Lung (tissue), 12 donors: ENCODE data around the gene TFCP2. TPM values are rescaled to one million over a fixed set of nuclear protein-coding genes. Genes with fewer than 3 reads are reported as not detected.

Experiments
- ATAC-seq: fragments of 200-7000 bp; cut with Tn5 transposase; one replicate; pipeline ENCODE4 v1.9.1; 2020; ENCODE audit warnings: moderate number of reproducible peaks; ENCODE audit not compliant: insufficient read depth, low FRiP score
- DNase-seq, 3 donors: peaks; one replicate each; pipeline ENCODE4 v3.0.0-alpha.2; 2013 to 2017
- H3K27ac ChIP-seq, 2 donors: one replicate each; pipeline ENCODE4 v1.5.1; 2013; ENCODE audit warnings: mild to moderate bottlenecking in 2 of 2, moderate library complexity in 2 of 2, control low read depth in 1 of 2, inconsistent platforms in 1 of 2, low read depth in 1 of 2, low read length in 1 of 2
- H3K27me3 ChIP-seq, 3 donors: one replicate each; pipeline ENCODE4 v1.5.1; 2013; ENCODE audit warnings: low read length in 2 of 3; ENCODE audit not compliant: control insufficient read depth in 3 of 3, insufficient read depth in 3 of 3
- H3K36me3 ChIP-seq, 4 donors: one replicate each; pipeline ENCODE4 v1.5.1; 2013; ENCODE audit warnings: low read length in 4 of 4, mild to moderate bottlenecking in 1 of 4, moderate library complexity in 1 of 4; ENCODE audit not compliant: control insufficient read depth in 4 of 4, insufficient read depth in 4 of 4
- H3K4me1 ChIP-seq, 5 donors: one replicate each; pipeline ENCODE4 v1.5.1; 2013; ENCODE audit warnings: low read length in 5 of 5, mild to moderate bottlenecking in 2 of 5, moderate library complexity in 1 of 5; ENCODE audit not compliant: control insufficient read depth in 5 of 5, insufficient read depth in 5 of 5
- H3K4me3 ChIP-seq: one replicate; pipeline ENCODE4 v1.5.1; 2013; ENCODE audit warnings: mild to moderate bottlenecking, control low read depth, moderate library complexity
- H3K9ac ChIP-seq, 2 donors: one replicate each; pipeline ENCODE4 v1.5.1; 2013; ENCODE audit warnings: low read length in 2 of 2, control low read depth in 1 of 2; ENCODE audit not compliant: insufficient read depth in 1 of 2
- H3K9me3 ChIP-seq, 4 donors: one replicate each; pipeline ENCODE4 v1.5.1; 2013; ENCODE audit warnings: low read length in 3 of 4, mild to moderate bottlenecking in 1 of 4, moderate library complexity in 1 of 4; ENCODE audit not compliant: control insufficient read depth in 4 of 4, insufficient read depth in 3 of 4
- CTCF ChIP-seq: IDR thresholded peaks from 2 replicates; pipeline ENCODE4 v1.5.1; 2012; ENCODE audit warnings: mild to moderate bottlenecking; ENCODE audit errors: control extremely low read depth, extremely low read depth
- WGBS, 2 donors: extraction: QIAGEN DNeasy Blood & Tissue Kit; methylation state at CpG; one replicate each; pipeline ENCODE4 v1.1.7; 2013; 5-methylcytosine and 5-hydroxymethylcytosine counted together
- polyA plus RNA-seq, 2 donors: library from polyadenylated mRNA; stranded (reverse); fragments of 200-250 nt; gene quantifications; one replicate each; pipeline ENCODE4 v1.2.1, GENCODE V29; 2013
- total RNA-seq, 2 donors: library from RNA; depleted of rRNA in 1 of 2; stranded (reverse); fragments of >200 nt in 1 of 2; gene quantifications; one replicate each; pipeline ENCODE4 v1.2.1, GENCODE V29; 2014 to 2021
- donor health status: control.
- donor health status: control.
- donor health status: Bipolar disorder and iron deficiency.
- donor health status: healthy.
- donor health status: DM: yes; HTN: yes; CAD: no.

TFCP2 gene
- total and polyA plus RNA-seq, 4 donors, result 9.6 to 27.5 (median 19.0) TPM

DNA sequence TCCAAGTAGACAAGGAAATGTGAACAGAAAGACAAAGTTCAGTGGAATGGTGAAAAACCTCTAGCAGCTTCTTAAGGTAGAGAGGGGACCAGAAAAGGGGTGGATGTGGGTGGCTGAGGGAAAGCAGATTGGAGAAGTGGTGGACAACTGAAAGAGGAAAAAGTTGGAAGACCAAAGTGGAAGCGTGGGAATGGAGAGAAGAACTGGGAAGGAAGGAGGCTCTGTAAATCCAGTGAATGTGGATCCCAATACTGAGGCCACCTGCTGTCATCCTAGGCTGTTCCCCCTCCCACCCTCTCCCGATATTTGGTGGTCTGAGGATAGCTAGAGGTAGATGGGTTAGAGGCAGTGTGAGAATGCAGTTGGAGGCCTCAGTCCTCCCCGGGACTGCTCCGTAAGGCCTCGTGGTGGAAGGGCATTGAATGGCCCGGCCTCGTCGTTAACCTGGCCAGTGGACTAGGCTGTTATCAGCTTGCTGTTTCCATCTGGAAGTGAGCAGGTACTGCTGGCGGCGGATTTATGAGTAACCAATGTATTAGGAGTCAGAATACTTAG is 45.7 kb upstream of the TFCP2 start:
- peak overlapping the region; percentile 43 for H3K4me3 ChIP-seq
- peaks cover 3 to 25% (median 4%) of the 10 kb centered on the region in 5 donors for H3K4me1 ChIP-seq
- TF ChIP-seq CTCF, result no peak
- H3K27ac ChIP-seq, result peak overlapping the region; percentile 83 to 98
- no peaks in the 10 kb centered on the region for H3K27me3 ChIP-seq
- DNase-seq (peak in 2 of 3 donors; percentile 10 to 17), ATAC-seq (no peak)
- no peaks in the 10 kb centered on the region for H3K9me3 ChIP-seq
- H3K36me3 ChIP-seq, result peaks cover 0 to 3% (median 0%) of the 10 kb centered on the region in 4 donors
- H3K9ac ChIP-seq, result peak overlapping the region; percentile 66 to 83
- WGBS, 2 donors, result 49 to 60% methylated on average over 10 of the region's 10 CpGs

DNA sequence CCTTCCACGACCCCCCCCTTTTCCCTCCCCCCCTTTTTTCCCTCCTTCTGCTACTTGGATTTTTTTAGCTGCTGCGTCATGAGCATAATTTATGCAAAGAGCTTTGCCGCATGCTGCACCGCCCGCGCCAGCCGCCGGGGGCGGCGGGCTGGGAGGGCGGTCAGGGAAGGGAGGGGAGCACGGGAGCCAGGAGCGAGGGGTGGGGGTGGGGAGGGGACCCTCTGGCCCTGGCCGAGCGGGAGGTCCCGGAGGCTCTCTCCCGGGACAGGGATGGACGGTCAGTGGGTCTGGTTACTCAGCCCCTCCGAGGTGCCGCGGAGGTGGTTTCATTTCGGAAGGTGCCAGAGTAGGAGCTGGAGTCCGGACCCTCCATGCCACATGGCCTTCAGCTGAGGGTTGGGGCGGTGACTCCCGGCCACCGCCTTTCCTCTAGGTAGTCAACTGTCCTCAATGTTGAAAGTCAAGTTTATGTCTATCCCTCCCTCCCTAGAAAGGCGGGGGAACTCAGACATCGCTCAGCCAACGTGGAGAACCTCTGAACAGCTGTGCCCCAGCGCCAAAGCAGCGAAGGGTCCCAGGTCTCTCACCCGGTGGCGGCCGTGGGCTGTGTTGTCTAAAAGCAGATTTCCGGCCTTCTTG is 45.2 kb upstream of the TFCP2 start, which contains the start of gene POU6F1:
Gene POU6F1, minus strand, starts transcription at position 95 of the 639 bp plus-strand sequence. CDS start 11,226 bp downstream, outside the sequence.
- H3K27ac ChIP-seq, result peak within 1 kb of the TSS; percentile 94 to 98
- peak within 1 kb of the TSS; percentile 66 to 83 for H3K9ac ChIP-seq
- H3K27me3 ChIP-seq, result no peaks in the 10 kb centered on the region
- peak; percentile 91 for ATAC-seq
- WGBS, 2 donors, result 0 to 1% methylated on average over 31 to 35 of the region's 35 CpGs
- H3K4me1 ChIP-seq, result peaks cover 3 to 25% (median 4%) of the 10 kb centered on the region in 5 donors
- peak within 1 kb of the TSS; percentile 73 for H3K4me3 ChIP-seq
- no peaks in the 10 kb centered on the region for H3K9me3 ChIP-seq
- DNase-seq, result peak; percentile 87 to 93 (median 90)
- TF ChIP-seq CTCF, result peak; percentile 28
- peaks cover 0 to 3% (median 0%) of the 10 kb centered on the region in 4 donors for H3K36me3 ChIP-seq

GRCh38 chr12:51217133-51217967 is 44.4 kb upstream of the TFCP2 start:
- WGBS, 2 donors, result 2 to 3% methylated on average over 65 to 81 of the region's 81 CpGs
- peak; percentile 67 for ATAC-seq
- TF ChIP-seq CTCF, result no peak
- Histone ChIP-seq H3K27me3 (no peaks in the 10 kb centered on the region), H3K9me3 (no peaks in the 10 kb centered on the region), H3K27ac (peak overlapping the region; percentile 94 to 98), H3K4me1 (peaks cover 3 to 20% (median 4%) of the 10 kb centered on the region in 5 donors), H3K36me3 (peaks cover 0 to 3% (median 0%) of the 10 kb centered on the region in 4 donors), H3K9ac (peak overlapping the region; percentile 55 to 66), H3K4me3 (peak overlapping the region; percentile 73)
- DNase-seq, result peak; percentile 42 to 63 (median 56)
